Measurements from ENCODE around the gene TARBP2. TPM values are rescaled to one million over a fixed set of nuclear protein-coding genes. Genes with fewer than 3 reads are reported as not detected.

Gene TARBP2
- total RNA-seq, 1 donor from 2014 or later, result 45.7 TPM

DNA sequence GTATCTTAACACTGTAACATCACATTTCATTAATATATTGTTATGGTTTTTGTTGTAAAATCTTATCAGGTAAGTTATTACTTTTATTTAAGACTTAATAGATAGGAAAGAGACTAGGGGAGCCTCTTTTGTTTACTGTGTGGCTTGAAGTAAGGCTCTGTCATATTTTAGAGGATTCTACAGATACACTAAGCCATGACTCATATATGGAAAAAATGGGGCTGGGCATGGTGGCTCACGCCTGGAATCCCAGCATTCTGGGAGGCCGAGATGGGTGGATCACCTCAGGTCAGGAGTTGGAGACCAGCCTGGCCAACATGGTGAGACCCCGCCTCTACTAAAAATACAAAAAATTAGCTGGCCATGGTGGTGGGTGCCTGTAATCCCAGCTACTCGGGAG, 29.8 kb downstream of the TARBP2 start:
- ATAC-seq (ENCODE audit: low read depth) (no peak), DNase-seq (no peak)
- peaks cover 59% of the 10 kb centered on the region for H3K36me3 Mint-ChIP-seq (ENCODE audit: low read depth)
- no peaks in the 10 kb centered on the region for H3K9me3 Mint-ChIP-seq
- no peaks in the 10 kb centered on the region for H3K4me1 Mint-ChIP-seq
- CTCF ChIA-PET, result no interaction called here
- no peaks in the 10 kb centered on the region for H3K27me3 Mint-ChIP-seq
- no peak overlapping the region for H3K4me3 Mint-ChIP-seq
- TF ChIP-seq, protein P1, sequence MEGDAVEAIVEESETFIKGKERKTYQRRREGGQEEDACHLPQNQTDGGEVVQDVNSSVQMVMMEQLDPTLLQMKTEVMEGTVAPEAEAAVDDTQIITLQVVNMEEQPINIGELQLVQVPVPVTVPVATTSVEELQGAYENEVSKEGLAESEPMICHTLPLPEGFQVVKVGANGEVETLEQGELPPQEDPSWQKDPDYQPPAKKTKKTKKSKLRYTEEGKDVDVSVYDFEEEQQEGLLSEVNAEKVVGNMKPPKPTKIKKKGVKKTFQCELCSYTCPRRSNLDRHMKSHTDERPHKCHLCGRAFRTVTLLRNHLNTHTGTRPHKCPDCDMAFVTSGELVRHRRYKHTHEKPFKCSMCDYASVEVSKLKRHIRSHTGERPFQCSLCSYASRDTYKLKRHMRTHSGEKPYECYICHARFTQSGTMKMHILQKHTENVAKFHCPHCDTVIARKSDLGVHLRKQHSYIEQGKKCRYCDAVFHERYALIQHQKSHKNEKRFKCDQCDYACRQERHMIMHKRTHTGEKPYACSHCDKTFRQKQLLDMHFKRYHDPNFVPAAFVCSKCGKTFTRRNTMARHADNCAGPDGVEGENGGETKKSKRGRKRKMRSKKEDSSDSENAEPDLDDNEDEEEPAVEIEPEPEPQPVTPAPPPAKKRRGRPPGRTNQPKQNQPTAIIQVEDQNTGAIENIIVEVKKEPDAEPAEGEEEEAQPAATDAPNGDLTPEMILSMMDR (IDR thresholded peaks at IDR 0.05), result no peak
- H3K27ac Mint-ChIP-seq, result no peak overlapping the region
- POLR2A ChIA-PET, result interaction anchor here (0.6 kb wide), 1 partner anchor 18 kb away, joined by 4 read pairs; no protein-coding TSS in a partner anchor
- intact Hi-C loops (cut with micrococcal nuclease), result no loop called here

DNA sequence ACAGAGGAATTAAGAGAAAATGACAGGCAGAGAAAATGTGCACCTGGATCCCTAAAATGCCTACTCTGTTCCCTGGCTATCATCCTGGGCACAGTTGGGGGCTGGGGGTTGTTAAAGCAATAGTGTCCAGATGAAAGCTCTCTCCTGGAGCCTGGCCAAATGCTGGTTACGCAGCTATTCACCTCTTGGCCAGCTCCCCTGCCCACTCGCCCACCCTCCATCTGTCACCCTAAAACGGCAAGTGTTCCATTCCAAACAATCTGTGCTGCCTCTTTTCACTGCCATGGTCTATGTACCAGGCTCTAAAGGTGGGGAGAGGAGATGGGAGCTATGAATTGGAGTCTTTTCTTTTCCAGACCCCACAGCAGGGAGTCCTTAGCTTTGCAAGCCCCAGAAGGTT, 30.9 kb downstream of the TARBP2 start:
- no peaks in the 10 kb centered on the region for H3K27me3 Mint-ChIP-seq
- H3K27ac Mint-ChIP-seq, result no peak overlapping the region
- no peak for ATAC-seq (ENCODE audit: low read depth)
- H3K36me3 Mint-ChIP-seq (ENCODE audit: low read depth), result peaks cover 60% of the 10 kb centered on the region
- POLR2A ChIA-PET, result no interaction called here
- H3K4me1 Mint-ChIP-seq, result no peaks in the 10 kb centered on the region
- H3K9me3 Mint-ChIP-seq, result no peaks in the 10 kb centered on the region
- CTCF ChIA-PET, result no interaction called here
- intact Hi-C loops (cut with micrococcal nuclease), result no loop called here
- TF ChIP-seq, protein P1 (IDR thresholded peaks at IDR 0.05), result no peak
- H3K4me3 Mint-ChIP-seq, result no peak overlapping the region
- DNase-seq, result no peak

DNA sequence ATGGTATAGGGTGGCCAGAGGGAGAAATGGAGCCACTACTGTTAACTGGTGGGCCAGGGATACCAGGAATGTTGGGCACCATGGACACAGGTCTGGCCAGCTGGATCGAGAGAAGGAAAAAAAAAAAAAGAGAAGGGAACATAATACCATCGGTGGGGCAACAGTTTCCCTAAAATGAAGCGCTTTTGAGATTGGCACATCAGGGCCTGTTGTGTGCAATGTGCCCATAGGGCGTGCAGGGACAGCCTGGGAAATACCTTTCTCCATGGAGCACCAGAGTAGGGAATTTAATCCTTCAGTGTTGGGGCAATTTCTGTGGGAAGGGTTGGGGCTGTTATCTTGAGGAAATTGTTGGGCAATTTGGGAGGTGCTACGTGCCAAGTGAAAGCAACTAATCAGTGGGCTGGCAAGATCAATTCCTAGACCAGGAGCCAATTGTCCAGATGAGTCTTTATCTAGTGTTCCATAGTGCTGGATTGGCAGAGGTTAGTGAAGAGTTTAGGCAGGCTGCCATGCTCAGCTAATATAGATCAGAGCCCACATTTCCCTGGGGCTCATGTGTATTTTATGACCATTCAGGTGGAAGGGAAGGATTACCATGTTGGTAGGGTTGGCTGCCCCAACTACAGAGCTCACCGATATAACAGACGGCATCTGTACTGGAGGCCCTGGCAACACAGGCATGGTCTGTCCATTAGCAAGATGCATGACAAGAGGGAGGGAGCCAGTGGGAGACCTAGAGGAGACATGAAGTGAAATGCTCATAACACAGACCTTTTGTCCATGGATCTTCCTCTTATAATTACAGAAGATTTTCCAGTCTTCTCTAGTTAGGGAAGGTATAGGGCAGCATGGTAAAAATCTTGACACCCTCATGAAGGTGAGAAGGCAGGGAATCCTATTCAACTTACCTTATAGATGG, 31.7 kb downstream of the TARBP2 start:
- intact Hi-C loops (cut with micrococcal nuclease), result no loop called here
- no peaks in the 10 kb centered on the region for H3K4me1 Mint-ChIP-seq
- TF ChIP-seq, protein P1 (IDR thresholded peaks at IDR 0.05), result no peak
- POLR2A ChIA-PET, result no interaction called here
- no peaks in the 10 kb centered on the region for H3K27me3 Mint-ChIP-seq
- H3K27ac Mint-ChIP-seq, result no peak overlapping the region
- no peak for ATAC-seq (ENCODE audit: low read depth)
- H3K9me3 Mint-ChIP-seq, result no peaks in the 10 kb centered on the region
- peaks cover 64% of the 10 kb centered on the region for H3K36me3 Mint-ChIP-seq (ENCODE audit: low read depth)
- no peak overlapping the region for H3K4me3 Mint-ChIP-seq
- CTCF ChIA-PET, result interaction anchor here (1.6 kb wide), 1 partner anchor 10 kb away, joined by 4 read pairs; no protein-coding TSS in a partner anchor
- DNase-seq, result no peak

DNA sequence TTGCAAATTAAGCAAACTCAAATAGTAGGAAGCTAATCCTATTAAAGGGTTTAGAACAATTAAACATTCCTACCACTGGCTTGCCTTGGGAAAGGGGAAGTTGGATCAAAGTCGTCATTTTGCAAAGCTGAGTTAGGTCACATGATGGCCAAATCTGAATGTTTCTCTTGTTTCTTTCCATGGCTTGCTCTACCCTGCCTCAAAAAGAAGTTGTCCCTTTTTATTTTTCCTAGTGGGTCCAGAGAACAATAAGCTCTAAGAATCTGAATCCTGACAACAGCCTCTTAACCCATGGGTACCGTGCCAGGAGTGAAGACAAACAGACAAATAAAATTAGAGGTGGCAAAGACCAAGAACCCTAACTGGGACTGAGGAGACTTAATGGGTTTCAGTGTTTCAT, 32.4 kb downstream of the TARBP2 start:
- TF ChIP-seq, protein P1 (IDR thresholded peaks at IDR 0.05), result no peak
- ATAC-seq (ENCODE audit: low read depth) (no peak), DNase-seq (no peak)
- ChIA-PET CTCF (interaction anchor here (1.6 kb wide), 1 partner anchor 9 kb away, joined by 4 read pairs; no protein-coding TSS in a partner anchor), POLR2A (no interaction called here)
- Mint-ChIP-seq H3K36me3 (ENCODE audit: low read depth) (peaks cover 70% of the 10 kb centered on the region), H3K27ac (no peak overlapping the region), H3K9me3 (no peaks in the 10 kb centered on the region), H3K4me3 (no peak overlapping the region), H3K27me3 (no peaks in the 10 kb centered on the region), H3K4me1 (no peaks in the 10 kb centered on the region)
- intact Hi-C loops (cut with micrococcal nuclease), result no loop called here

DNA sequence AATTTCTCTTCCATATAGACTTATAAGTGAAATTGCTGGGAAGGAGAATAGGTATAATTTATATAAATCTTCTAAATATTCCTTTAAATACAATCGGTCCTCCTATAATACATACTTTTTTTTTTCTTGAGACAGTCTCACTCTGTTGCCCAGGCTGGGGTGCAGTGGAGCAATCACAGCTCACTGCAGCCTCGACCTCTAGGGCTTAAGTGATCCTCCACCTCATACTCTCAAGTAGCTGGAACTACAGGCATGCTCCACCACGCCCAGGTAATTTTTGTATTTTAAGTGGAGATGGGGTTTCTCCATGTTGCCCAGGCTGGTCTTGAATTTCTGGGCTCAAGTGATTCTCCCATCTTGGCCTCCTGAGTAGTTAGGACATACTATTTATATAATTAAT, 35.9 kb downstream of the TARBP2 start:
- H3K36me3 Mint-ChIP-seq (ENCODE audit: low read depth), result peaks cover 69% of the 10 kb centered on the region
- DNase-seq (no peak), ATAC-seq (ENCODE audit: low read depth) (no peak)
- intact Hi-C loops (cut with micrococcal nuclease), result no loop called here
- H3K4me1 Mint-ChIP-seq, result no peaks in the 10 kb centered on the region
- ChIA-PET CTCF (interaction anchor here (1.3 kb wide), 1 partner anchor 140 kb away, joined by 3 read pairs; no protein-coding TSS in a partner anchor), POLR2A (no interaction called here)
- H3K27ac Mint-ChIP-seq, result no peak overlapping the region
- TF ChIP-seq, protein P1 (IDR thresholded peaks at IDR 0.05), result no peak
- H3K4me3 Mint-ChIP-seq, result no peak overlapping the region
- H3K27me3 Mint-ChIP-seq, result no peaks in the 10 kb centered on the region
- H3K9me3 Mint-ChIP-seq, result no peaks in the 10 kb centered on the region
